ENCODE data around the gene OPTN. TPM values are rescaled to one million over a fixed set of nuclear protein-coding genes. Genes with fewer than 3 reads are reported as not detected.
"Not testable (repeated sequence)": the region's sequence is repeated elsewhere in the genome, so short reads cannot be mapped to it uniquely, and the experiment has no call there.

The OPTN gene
- total RNA-seq, result 80.9 to 151 TPM (median 150 TPM) in 3 replicates
- long read RNA-seq, transcript OPTN-202 (15 exons, 3,400 nt), result minor isoform, 32 of 595 reads
- long read RNA-seq, transcript OPTN-205 (14 exons, 3,321 nt), result major isoform, 193 of 595 reads
- long read RNA-seq, partial matches to known transcripts, result 239 of 595 reads
- long read RNA-seq, other reads (novel, unspliced or antisense), result 127 of 595 reads

DNA sequence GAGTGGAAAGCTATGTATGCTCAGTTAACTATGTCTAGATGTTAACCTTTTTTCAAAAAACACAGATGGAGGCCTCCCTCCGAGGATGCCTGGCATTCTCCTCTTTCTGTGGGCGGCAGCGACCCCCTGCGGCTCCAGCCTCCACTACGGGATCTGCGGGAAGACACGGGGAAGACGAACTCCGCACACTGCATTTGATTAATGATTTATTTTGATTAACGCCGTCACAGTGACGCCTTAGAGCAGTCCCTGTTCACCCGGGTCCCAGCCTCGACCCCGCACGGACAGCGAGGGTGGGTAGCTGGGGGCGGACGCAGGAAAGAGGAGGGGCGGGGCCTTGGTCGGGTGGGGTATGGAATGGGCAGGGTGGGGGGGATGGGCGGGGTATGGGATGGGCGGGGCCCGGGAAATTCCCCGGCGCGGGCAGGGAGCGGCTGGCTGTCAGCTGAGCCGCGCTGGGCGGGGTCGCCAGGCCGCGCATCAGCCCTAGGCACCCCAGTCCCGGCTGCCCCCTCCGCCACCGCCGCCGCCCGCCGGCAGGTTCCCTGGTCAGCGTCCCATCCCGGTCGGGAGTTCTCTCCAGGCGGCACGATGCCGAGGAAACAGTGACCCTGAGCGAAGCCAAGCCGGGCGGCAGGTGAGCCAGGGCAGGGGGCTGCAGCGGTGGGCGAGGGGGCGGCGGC lies at the start of gene OPTN:
Gene OPTN, plus strand, starts transcription at position 498 of the 683 bp plus-strand sequence. CDS start 8,960 bp downstream, outside the sequence.
- H3K27me3 Mint-ChIP-seq (ENCODE audit: low read depth), result no peaks in the 10 kb centered on the region
- no peaks in the 10 kb centered on the region for H3K9me3 Mint-ChIP-seq (ENCODE audit: low read depth)
- TF ChIP-seq, protein P1, sequence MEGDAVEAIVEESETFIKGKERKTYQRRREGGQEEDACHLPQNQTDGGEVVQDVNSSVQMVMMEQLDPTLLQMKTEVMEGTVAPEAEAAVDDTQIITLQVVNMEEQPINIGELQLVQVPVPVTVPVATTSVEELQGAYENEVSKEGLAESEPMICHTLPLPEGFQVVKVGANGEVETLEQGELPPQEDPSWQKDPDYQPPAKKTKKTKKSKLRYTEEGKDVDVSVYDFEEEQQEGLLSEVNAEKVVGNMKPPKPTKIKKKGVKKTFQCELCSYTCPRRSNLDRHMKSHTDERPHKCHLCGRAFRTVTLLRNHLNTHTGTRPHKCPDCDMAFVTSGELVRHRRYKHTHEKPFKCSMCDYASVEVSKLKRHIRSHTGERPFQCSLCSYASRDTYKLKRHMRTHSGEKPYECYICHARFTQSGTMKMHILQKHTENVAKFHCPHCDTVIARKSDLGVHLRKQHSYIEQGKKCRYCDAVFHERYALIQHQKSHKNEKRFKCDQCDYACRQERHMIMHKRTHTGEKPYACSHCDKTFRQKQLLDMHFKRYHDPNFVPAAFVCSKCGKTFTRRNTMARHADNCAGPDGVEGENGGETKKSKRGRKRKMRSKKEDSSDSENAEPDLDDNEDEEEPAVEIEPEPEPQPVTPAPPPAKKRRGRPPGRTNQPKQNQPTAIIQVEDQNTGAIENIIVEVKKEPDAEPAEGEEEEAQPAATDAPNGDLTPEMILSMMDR (IDR thresholded peaks at IDR 0.05), result peak; percentile 83
- peak within 1 kb of the TSS; percentile 92 for H3K4me3 Mint-ChIP-seq (ENCODE audit: unreplicated experiment)
- peaks cover 35% of the 10 kb centered on the region for H3K4me1 Mint-ChIP-seq (ENCODE audit: low read depth)
- H3K27ac Mint-ChIP-seq (ENCODE audit: unreplicated experiment), result peak within 1 kb of the TSS; percentile 94
- H3K36me3 Mint-ChIP-seq (ENCODE audit: low read depth), result peaks cover 3% of the 10 kb centered on the region
- DNase-seq (ENCODE audit: low spot score), result no peak

DNA sequence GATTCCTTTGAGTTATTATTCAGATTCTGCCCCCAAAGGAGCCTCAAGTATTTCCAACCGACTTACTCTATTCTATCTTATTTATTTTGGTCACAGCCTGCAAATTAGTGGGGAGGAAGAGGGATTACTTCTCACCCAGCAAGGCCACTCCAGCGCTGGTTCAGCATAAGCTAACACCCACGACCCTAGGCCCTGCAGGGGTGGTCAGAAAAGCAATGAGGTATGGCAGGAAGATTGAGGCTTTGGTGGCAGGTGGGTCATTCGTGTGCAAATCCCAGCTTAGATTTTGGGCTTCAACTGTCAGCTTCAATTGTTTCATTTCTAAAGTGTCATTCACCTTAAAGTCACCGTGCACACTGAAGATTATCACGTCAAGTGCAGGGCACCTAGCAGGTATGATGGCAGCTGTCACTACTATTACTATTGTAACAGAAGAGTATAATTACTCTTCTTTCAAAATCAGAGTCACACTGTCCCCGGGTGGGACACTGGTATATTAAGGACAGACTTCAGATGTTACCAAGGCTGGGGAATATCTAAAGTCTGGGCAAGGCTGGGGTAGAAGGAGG lies 48.8 kb upstream of the OPTN start:
- Mint-ChIP-seq H3K9me3 (ENCODE audit: low read depth) (no peaks in the 10 kb centered on the region), H3K27ac (ENCODE audit: unreplicated experiment) (no peak overlapping the region), H3K27me3 (ENCODE audit: low read depth) (peaks cover 7% of the 10 kb centered on the region), H3K4me1 (ENCODE audit: low read depth) (peaks cover 4% of the 10 kb centered on the region), H3K36me3 (ENCODE audit: low read depth) (no peaks in the 10 kb centered on the region), H3K4me3 (ENCODE audit: unreplicated experiment) (no peak overlapping the region)
- DNase-seq (ENCODE audit: low spot score), result no peak
- TF ChIP-seq, protein P1 (IDR thresholded peaks at IDR 0.05), result no peak

DNA sequence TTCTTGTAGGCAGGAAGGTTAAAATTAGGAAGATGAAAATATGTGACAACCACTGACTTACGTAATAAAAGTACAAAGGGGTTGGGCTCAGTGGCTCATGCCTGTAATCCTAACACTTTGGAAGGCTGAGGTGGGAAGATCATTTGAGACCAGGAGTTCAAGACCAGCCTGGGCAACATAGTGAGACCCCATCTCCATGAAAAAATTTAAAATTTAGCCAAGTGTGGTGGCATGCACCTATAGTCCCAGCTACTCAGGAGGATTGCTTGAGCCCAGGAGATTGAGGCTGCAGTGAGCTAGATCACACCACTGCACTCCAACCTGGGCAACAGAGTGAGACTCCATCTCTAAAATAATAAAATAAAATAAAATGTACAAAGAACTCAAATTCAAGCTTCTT lies 46.8 kb upstream of the OPTN start:
- H3K27me3 Mint-ChIP-seq (ENCODE audit: low read depth); H3K36me3 Mint-ChIP-seq (ENCODE audit: low read depth); H3K9me3 Mint-ChIP-seq (ENCODE audit: low read depth); H3K27ac Mint-ChIP-seq (ENCODE audit: unreplicated experiment); H3K4me3 Mint-ChIP-seq (ENCODE audit: unreplicated experiment); DNase-seq (ENCODE audit: low spot score); H3K4me1 Mint-ChIP-seq (ENCODE audit: low read depth): not testable (repeated sequence)

DNA sequence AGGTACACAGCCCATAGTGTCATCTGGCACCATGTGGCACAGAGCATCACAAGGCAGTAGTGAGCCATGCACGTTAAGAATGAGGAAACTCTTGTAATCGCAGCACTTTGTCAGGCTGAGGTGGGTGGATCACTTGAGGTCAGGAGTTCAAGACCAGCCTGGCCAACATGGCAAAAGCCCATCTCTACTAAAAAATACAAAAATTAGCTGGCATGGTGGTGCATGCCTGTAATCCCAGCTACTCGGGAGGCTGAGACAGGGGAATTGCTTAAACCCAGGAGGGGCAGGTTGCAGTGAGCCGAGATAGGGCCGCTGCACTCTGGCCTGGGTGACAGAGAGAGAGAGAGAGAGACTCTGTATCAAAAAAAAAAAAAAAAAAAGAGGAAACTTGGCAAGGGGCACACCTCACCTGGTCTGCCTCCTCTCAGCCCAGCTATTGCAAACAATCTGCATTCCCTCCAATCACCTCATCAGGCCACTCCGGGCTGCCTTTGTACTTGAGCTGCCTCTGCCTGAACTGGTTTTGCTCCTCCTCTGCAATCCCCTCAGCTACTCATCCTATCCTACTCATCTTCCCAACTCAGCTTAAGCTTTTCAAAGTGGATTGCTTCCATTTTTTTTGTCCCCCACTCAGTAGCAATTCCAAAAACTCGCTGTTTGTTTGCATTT lies 46.0 kb upstream of the OPTN start:
- TF ChIP-seq, protein P1 (IDR thresholded peaks at IDR 0.05), result no peak
- peaks cover 8% of the 10 kb centered on the region for H3K4me1 Mint-ChIP-seq (ENCODE audit: low read depth)
- H3K4me3 Mint-ChIP-seq (ENCODE audit: unreplicated experiment), result no peak overlapping the region
- no peak for DNase-seq (ENCODE audit: low spot score)
- H3K27ac Mint-ChIP-seq (ENCODE audit: unreplicated experiment), result no peak overlapping the region
- no peaks in the 10 kb centered on the region for H3K36me3 Mint-ChIP-seq (ENCODE audit: low read depth)
- no peaks in the 10 kb centered on the region for H3K9me3 Mint-ChIP-seq (ENCODE audit: low read depth)
- H3K27me3 Mint-ChIP-seq (ENCODE audit: low read depth), result peaks cover 7% of the 10 kb centered on the region

DNA sequence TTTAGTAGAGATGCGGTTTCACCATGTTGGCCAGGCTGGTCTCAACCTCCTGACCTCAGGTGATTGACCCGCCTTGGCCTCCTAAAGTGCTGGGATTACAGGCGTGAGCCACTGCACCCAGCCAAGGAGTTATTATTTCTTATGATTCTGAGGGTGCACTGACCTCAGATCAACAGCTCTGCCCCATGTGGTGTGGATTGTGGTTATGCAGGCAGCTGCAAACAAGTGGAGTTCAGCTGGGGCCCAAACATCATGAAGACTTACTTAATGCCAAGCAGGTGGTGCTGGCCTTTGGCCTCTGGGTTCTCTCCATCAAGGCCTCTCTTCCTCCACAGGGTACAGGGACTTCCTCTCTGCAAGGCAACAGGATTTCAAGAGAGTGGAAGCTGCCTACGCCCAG lies 45.1 kb upstream of the OPTN start:
- Mint-ChIP-seq H3K36me3 (ENCODE audit: low read depth) (no peaks in the 10 kb centered on the region), H3K27ac (ENCODE audit: unreplicated experiment) (no peak overlapping the region)

More for the DNA sequence above, 45.1 kb upstream of the OPTN start:
- TF ChIP-seq, protein P1 (IDR thresholded peaks at IDR 0.05), result no peak
- no peak for DNase-seq (ENCODE audit: low spot score)
- peaks cover 8% of the 10 kb centered on the region for H3K4me1 Mint-ChIP-seq (ENCODE audit: low read depth)
- H3K4me3 Mint-ChIP-seq (ENCODE audit: unreplicated experiment), result no peak overlapping the region
- H3K9me3 Mint-ChIP-seq (ENCODE audit: low read depth), result no peaks in the 10 kb centered on the region
- H3K27me3 Mint-ChIP-seq (ENCODE audit: low read depth), result peaks cover 7% of the 10 kb centered on the region
